ENCODE measurements around the gene BTAF1. TPM values are rescaled to one million over a fixed set of nuclear protein-coding genes. Genes with fewer than 3 reads are reported as not detected.

Gene BTAF1
- total and polyA plus RNA-seq, 2 experiments from 2014 or later = 30.4 to 55.7 TPM

Small RNA genes lying within 50 kb of the gene (small RNA-seq; reads per million reads assigned to genes)
- gene AL359198.2 (ENCODE audit: low replicate concordance) = not detected
- not detected for gene RF00402 (ENCODE audit: low replicate concordance)

Other genes starting within 250 kb of the BTAF1 start
- gene TNKS2, start 125.3 kb upstream of the BTAF1 start, total RNA-seq (2014; rRNA removed; shearing (Covaris generic)) = 82.4 and 85.5 TPM in 2 replicates
- 21.3 and 23.5 TPM in 2 replicates for gene TNKS2, start 125.3 kb upstream of the BTAF1 start, polyA plus RNA-seq (2016; fragmentation: Nextera tagmentation; extraction: Ambion mirVana)
- 73.2 and 73.9 TPM in 2 replicates for gene FGFBP3, start 14.3 kb upstream of the BTAF1 start, total RNA-seq (2014; rRNA removed; shearing (Covaris generic))
- 65.7 and 71.9 TPM in 2 replicates for gene FGFBP3, start 14.3 kb upstream of the BTAF1 start, polyA plus RNA-seq (2016; fragmentation: Nextera tagmentation; extraction: Ambion mirVana)

All from GM23338 (cell line).